HG03095 (cell line): ENCODE results near the gene CCNDBP1.
"Not testable (repeated sequence)": the region's sequence is repeated elsewhere in the genome, so short reads cannot be mapped to it uniquely, and the experiment has no call there.

ENCODE experiments used
- ATAC-seq: cut with Tn5 transposase; IDR thresholded peaks from one replicate; pipeline ENCODE4 v1.9.1; 2021; ENCODE audit warnings: moderate library complexity; ENCODE audit not compliant: unreplicated experiment

The CCNDBP1 gene

DNA sequence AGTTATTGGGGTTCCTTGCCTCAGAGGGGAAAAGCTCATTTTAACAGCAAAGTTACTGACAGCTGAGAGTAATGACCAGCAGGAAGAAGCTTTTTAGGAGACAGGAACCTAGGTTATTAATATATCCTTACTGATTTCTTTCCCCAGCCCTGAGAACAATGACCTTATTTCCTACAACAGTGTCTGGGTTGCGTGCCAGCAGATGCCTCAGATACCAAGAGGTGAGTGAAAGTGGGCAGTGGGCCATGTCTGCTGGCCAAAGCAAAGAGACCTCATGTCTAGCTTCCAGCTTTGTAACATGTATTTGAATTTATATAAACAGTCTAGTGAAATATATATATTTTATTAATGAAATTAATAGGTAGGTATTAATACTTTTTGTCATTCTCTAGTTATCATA, 5.0 kb downstream of the CCNDBP1 start:
- no peak for ATAC-seq

DNA sequence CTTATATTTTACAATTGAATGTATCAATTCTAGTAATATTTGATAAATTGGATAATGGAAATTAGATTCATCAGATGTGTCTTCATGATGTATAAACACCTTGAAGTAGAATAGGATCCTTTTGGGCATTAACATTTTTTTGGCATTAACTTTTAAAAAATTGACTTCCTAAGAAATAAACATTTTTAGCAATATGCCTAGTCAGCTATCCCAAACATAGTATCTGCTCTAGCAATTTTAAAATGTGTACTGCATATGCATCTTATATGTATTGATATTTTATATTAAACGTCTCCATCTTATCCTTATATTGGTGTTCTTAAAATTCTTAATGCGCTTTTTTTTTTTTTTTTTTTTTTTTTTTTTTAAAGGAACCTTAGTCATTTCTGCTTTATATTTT, 8.5 kb downstream of the CCNDBP1 start:
- no peak for ATAC-seq

DNA sequence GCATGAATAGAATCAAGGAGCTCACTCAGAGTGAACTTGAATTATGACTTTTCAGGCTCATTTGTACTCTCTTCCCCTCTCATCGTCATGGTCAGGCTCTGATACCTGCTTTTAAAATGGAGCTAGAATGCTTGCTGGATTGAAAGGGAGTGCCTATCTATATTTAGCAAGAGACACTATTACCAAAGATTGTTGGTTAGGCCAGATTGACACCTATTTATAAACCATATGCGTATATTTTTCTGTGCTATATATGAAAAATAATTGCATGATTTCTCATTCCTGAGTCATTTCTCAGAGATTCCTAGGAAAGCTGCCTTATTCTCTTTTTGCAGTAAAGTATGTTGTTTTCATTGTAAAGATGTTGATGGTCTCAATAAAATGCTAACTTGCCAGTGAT, 9.6 kb downstream of the CCNDBP1 start:
- ATAC-seq = no peak

DNA sequence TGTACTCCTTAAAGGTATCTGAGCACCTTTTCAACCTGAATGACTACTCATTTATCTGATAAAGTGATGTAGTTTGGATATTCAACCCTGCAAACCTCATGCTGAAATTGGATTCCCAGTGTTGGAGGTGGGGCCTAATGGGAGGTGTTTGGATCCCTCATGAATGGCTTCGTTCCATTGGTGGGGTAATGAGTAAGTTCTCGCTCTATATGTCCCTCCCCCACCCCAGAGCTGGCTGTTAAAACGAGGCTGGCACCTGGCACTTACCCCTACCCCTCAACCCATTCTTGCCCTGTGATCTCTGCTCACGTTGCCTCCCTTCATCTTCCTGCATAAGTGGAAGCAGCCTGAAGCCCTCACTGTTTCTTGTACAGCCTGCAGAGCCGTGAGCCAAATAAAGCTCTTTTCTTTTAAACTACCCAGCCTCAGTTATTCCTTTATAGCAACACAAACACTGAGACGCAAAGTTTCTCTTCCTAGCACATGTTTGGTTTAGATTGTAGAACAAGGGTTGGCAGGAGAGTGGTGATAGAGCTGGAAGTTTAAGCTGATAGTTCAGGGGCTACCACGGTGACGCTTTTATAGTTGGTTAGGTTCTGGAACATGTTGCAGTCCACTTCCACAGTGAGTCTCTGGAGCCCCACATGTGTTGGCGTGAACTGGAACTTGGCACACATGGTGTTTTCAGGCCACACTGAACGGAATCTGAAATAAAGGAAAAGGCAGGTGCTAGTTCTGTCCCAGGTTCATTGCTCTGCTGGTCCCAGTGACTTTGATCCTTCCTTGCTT, 11.8 kb downstream of the CCNDBP1 start:
- ATAC-seq = no peak

DNA sequence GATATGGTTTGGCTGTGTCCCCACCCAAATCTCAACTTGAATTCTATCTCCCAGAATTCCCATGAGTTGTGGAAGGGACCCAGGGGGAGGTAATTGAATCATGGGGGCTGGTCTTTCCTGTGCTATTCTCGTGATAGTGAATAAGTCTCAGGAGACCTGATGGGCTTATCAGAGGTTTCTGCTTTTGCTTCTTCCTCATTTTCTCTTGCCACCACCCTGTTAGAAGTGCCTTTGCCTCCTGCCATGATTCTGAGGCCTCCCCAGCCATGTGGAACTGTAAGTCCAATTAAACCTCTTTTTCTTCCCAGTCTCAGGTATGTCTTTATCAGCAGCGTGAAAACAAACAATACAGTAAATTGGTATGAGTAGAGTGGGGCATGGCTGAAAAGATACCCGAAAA, 12.6 kb downstream of the CCNDBP1 start:
- ATAC-seq = not testable (repeated sequence)

DNA sequence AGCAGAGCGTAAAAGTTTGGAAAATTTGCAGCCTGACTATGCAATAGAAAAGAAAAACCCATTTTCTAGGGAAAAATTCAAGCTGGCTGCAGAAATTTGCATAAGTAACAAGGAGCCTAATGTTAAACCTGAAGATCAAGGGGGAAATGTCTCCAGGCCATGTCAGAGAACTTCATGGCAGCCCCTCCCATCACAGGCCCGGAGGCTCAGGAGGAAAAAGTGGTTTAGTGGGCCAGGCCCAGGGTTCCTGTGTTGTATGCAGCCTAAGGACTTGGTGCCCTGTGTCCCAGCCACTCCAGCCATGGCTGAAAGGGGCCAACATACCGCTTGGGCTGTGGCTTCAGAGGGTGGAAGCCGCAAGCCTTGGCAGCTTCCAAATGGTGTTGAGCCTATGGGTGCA, 13.4 kb downstream of the CCNDBP1 start:
- not testable (repeated sequence) for ATAC-seq

DNA sequence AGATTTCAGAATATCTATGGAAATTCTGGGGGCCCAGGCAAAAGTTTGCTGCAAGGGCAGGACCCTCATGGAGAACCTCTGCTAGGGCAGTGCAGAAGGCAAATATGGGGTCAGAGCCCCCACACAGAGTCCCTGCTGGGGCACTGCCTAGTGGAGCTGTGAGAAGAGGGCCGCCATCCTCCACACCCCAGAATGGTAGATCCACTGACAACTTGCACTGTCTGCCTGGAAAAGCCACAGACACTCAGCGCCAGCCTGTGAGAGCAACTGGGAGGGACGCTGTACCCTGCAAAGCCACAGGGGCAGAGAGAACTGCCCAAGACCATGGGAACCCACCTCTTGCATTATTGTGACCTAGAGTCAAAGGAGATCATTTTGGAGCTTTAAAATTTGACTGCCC, 13.8 kb downstream of the CCNDBP1 start:
- no peak for ATAC-seq

DNA sequence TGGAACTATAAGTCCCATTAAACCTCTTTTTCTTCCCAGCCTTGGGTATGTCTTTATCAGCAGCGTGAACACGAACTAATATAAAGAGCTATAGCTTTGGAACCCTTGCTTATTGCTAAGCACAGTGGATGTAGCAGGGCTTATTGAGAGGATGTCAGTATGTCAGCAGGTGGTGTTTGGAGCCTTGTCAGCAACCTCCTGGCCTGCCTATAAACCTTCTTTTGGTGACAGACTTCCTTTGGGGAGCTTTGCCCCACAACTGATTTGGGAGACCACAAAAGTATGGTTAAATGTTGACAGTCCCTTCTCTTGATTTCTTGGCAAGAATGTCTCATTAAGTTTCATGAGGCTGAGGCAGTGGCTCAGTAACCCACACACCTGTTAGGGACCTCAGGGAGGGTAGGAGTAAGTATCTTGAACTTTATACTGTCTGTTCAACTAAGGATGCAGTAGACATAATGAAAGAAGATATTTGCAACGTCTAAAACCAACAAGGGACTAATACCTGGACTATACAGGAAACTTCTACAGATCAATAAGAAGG, 14.8 kb downstream of the CCNDBP1 start:
- ATAC-seq = no peak

DNA sequence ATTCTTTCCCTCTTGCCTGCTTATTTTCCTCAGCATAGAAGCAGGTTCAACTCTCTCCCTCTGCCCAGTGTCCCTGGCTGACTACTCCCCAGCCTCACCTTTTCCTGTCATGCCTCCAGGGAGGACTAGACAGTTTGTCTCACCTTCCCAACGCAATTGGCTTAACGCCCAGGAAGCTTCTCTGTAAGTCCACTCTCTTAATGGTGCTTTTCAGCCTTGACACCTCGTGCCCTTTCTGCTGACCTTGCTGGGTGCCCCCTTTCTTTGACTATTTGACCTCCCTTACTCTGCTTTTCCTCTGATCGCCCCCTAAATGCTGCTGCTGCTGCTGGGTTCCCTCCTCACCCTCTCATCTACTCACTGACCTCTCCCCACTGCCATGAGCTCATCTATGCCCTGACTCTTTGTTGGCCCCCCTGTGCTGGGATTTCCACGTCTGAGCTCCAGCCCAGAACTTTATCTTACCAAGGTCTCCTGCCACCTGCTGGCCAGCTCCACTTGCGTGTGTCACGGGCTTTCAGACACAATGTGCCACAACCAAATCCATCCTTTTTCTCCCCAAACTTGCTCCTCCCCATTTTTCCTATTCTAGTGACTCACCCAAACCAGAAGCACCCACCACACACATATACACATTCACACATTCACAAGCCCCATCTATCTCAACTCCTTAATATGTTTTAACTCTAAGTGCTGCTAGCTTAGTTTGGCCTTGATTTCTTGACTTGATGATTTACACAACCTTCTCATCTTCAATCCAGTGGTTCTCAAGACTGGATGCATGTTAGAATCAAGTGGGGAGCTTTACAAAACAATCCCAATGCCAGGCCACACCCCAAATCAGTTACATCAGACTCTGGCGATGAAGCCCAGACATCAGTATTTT, 19.1 kb downstream of the CCNDBP1 start:
- ATAC-seq = no peak

DNA sequence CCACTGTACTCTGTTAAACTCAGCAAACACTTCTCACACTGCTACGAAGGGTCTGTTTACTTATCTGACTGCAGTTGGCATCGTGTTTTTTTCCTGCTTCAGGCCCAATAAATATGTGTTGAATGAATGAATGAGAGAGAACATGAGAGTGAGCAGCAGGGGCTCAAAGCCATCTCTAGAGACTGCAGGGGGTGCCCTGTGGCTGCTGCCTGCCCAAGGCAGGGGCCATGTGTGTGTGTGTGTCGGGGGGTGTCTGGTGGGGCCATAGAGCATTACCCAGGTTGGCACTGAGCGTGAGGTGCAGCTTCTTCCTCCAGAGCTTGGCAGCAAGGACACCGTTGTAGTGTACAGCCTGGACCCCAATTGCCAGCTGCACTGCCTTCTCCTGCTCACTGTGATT, 20.9 kb downstream of the CCNDBP1 start:
- ATAC-seq = no peak

DNA sequence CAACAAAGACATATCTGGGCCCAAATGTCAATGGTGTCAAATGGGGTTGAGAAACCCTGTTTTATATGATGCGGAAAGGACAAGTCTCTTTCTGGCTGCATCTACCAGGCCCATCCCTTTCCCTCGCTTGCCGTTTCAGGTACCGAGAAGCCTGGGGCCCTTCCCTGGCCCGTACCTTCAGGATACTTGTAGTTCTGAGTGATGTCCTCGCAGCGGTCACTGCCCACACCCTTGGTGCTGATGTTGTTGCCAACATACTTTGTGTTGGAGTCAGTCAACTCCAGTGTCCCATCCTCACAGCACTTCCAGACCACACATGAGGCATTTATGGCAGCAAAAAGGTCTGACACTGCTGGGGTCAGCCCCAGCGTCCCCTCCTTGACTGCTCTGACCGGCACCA, 21.8 kb downstream of the CCNDBP1 start:
- no peak for ATAC-seq

DNA sequence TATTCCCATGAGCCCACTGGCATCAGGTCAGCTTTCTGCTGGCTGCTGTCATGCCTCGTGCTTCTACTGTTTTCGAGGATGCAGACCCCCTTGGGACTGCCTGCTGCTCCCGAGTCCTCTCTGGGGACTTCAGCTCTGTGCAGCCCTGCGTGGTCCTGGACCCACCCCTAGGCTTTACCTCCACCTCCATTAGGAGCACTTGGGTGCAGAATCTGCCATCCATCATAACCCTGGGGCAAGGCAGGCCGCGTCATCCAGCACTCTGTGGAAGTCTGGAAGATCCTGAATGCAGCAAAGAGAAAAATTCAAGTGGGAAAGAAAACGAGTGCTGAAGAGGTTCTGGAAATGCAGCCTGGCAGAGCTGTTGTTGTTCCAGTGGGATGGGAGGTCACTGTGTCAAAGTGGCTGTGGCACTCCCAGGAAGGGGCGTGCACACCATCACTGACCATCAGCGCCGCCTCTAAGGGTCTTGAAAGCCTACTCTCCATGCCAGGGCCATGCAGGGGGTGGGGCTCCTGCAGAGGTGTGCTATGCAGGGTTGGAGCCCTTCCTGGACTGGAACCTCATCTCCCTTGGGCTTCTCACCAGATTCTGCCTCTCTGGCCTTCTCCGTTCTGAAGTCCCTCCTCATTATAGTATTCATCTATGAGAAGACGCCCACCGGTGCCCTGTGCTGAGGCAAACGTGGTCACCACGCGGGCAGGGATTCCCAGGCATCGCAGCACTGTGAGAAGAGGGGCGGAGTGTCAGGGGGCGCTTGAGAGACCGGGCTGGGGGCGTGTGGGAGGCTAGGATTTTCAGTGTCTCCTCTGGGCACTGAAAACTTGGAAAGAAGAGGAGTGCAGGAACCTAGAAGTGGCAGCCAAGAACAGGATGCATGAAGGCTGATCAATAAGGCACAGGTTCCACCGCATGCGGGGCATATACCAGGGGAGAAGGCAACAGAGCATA, 23.1 kb downstream of the CCNDBP1 start:
- no peak for ATAC-seq

DNA sequence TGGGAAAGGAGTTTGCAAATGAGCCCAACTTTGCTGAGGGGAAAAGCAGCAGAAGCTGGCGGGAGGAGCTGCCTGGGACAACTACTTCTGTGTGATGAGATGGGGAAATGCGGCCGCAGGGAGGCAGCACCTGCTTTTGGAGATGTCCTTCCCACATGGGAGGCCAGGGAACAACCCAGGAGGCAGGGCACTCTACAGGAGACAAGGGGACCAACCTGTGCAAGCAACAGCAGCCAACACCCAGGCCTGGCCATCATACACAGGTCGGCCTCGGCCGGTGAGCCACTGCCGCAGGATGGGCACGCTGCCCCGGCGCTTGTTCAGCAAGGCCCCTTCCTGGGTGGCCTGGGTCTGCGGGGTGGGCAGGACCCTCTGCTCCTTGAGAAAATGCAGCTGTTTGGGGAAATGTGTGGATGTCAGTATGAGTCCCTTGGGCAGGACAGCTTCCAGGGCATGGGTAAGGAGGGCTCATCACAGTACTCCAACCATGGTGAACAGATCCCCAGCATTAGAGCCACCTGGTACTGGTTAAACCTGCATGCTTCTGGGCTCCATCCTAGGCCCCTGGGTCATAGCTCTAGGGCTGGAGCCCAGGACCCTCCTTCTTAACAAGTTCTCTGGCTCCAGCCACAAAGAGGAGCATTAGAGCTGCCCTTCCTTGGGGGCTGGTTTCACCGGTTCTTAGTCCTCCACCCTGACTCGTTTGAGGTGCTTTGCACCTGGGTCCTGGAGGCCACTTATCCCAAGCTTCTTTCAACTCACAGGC, 24.0 kb downstream of the CCNDBP1 start:
- no peak for ATAC-seq

DNA sequence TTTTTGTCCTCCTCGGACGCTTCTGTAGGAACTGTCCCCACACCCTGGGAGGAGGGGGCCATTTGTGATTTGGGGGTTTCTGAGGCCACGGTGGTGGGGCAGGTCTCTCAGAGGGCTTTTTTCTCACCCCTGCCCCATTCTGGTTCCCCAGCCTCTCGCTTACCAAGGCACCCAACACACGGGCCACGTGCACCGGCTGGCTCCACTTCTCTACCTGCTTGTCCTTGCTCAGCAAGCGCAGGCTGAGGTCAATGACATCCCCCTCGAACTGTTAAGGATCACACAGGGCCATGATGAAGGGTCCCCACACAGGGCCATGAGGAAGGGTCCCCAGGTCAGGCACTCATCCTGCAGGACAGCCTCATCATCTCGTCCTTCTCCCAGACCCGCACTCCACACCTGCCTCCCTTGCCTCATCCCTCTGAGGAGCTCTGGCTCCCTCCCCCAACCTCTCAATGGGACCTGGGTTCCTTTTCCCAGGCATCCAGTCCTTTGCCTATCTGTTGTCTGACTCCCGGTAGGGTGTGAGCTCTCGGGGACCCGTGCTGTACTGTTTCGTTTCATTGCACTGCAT, 25.1 kb downstream of the CCNDBP1 start:
- no peak for ATAC-seq

DNA sequence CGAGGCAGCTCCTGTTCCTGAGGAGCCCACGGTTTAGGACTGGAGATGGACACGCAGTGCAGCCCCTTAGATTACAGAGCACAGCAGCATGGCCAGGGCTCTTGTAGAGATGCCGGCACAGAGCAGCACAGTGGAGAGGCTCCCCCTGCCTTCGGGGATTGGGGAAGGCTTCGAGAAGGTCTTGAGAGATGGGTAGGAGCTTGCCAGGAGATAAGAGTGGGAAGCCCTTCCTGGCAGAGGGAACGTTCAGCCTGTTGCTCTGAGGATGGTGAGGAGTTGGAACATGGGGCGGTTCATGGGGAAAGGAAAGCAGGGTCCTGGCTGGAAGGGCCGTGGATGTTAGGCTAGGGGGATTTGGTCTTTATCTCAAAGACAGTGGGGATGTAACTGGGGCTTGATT, 25.6 kb downstream of the CCNDBP1 start:
- ATAC-seq = no peak

DNA sequence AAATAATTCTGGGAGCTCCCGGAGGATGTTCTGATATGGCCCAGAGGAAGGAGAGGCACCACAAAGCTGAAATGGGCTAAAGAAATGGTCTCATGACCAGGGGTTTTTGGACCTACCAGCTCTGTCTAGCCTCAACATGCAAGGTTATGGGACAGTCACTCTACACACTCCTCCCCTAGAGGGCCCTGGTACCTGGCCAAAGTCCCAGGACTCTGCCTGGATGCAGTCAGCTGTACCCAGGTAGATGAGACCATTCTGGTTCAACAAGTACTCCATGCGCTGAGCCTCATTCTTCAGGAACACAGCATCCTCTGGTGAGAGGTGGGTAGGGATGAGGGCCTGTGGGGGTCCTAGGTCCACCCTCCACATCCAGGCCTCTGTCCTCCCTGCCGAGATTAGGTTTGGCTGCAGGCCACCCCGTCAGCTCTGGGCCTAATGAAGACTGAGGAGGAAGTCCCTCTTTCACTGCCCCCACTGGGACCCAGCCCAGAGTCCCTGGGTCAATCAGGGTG, 26.1 kb downstream of the CCNDBP1 start:
- ATAC-seq = no peak

DNA sequence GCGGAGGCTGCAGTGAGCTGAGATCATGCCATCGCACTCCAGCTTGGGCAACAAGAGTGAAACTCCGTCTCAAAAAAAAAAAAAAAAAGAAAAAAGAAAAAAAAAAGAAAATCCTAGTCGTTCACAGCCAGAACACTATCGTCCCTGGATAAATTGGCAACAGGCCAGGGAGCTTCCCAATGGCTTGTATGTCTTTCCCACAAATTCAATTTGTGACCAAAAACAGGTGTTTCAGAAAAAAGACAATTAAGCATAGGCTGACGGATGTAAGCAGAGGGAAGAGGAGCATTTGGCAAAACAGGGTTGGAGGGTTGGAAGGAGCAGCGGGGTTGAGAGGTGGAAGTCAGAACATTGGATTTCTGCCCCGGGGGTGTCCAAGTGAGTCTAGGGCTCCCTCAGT, 27.1 kb downstream of the CCNDBP1 start:
- ATAC-seq = no peak

DNA sequence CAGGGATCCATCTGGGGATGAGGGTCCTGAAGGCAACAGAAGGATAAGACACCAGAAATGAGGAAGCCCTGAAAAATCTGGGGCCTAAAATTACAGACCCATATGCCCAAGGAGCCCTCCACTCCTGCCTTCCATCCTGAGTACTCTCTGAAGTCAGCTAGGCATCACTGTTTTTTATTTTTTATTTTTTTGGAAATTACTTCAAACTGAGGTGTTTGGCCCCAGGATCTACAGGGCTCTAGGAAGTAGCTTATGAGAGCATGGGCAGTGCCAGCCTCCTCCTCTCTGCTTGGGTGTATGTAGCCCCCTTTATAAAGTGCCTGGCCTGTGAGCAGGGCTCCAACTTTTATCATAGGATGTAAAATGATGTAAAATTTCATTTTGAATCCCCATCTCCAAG, 27.7 kb downstream of the CCNDBP1 start:
- ATAC-seq = no peak

DNA sequence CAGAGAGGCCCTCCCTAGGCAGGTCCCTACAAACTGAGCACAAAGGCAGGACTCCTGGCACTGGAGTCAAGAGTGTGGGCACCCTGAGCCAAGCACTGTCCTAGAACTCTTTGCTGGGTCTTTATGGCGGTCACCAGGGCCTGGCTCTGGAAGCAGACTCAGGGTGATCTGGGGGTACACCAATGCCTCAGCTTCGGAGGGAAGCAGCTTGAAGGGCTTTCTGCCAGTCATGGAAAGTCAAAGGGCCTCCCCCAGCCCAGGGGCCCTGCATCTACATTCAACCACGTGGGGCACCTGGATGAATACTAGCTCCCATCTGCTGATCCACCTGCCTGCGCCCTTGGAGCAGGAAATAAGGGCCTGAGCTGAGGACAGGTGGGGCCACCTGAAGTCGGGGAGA, 28.3 kb downstream of the CCNDBP1 start:
- ATAC-seq = no peak

DNA sequence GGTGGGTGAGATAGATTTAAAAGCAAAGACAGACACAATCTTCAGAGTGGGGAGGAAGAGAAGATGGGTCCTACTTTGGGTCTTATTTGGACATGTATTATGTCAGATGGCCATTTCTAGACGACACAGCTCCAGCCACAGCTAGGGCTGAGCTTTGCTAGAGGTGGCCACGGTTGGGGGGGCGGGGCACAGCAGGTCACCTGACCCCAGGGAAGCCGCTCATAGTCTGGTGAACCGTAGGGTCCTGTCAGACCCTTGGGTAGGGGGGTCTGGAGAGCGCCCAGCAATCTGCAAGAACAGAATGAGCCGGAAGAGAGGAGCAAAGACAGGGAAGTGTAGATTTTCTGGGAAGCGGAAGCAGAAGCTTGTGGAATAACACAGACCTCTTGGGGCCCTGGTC, 29.0 kb downstream of the CCNDBP1 start:
- ATAC-seq = no peak
